ENCODE data around the gene PSMA6.

DNA sequence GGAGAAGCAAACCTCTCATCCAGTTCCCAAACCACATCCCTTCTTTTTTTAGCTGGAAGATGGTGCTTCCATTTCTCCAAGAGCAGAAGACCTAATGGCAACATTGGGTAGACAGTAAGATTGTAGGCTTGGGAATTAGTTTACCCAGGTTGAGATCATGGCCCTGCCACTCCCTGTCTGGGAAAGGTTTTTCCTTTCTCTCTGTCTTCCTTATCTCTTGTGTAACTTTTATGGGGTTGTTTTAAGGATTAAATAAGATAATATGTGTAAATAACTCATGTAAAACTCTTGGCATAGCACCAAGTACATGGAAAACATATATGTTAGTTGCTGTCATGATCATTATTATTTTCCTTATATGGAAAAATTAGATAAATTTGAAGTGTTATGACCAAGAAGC lies 23.2 kb upstream of the PSMA6 start:
- TF ChIP-seq, protein P1, sequence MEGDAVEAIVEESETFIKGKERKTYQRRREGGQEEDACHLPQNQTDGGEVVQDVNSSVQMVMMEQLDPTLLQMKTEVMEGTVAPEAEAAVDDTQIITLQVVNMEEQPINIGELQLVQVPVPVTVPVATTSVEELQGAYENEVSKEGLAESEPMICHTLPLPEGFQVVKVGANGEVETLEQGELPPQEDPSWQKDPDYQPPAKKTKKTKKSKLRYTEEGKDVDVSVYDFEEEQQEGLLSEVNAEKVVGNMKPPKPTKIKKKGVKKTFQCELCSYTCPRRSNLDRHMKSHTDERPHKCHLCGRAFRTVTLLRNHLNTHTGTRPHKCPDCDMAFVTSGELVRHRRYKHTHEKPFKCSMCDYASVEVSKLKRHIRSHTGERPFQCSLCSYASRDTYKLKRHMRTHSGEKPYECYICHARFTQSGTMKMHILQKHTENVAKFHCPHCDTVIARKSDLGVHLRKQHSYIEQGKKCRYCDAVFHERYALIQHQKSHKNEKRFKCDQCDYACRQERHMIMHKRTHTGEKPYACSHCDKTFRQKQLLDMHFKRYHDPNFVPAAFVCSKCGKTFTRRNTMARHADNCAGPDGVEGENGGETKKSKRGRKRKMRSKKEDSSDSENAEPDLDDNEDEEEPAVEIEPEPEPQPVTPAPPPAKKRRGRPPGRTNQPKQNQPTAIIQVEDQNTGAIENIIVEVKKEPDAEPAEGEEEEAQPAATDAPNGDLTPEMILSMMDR (IDR thresholded peaks at IDR 0.05), result no peak
- TF ChIP-seq POLR2A (IDR thresholded peaks at IDR 0.05; ENCODE audit: low read depth) (no peak), EP300 (IDR thresholded peaks at IDR 0.05) (no peak)

Measured in esophagus muscularis mucosa (tissue), 4 donors.